ENCODE data around the gene SOBP.

The SOBP gene

GRCh38 chr6:107592806-107593205, 102.9 kb downstream of the SOBP start:
- no peak for TF ChIP-seq CTCF (IDR thresholded peaks at IDR 0.05; ENCODE audit: control extremely low read depth, extremely low read depth, low read depth, missing control alignments)
- CTCF ChIA-PET, result interaction anchor here (1.1 kb wide), 1 partner anchor 11 kb away, joined by 3 read pairs; no protein-coding TSS in a partner anchor
- POLR2A ChIA-PET, result no interaction called here
- DNase-seq (ENCODE audit: extremely low spot score), result no peak

- ChIA-PET CTCF (interaction anchor here (0.9 to 1.0 kb wide), 2 partner anchors 79 to 109 kb away, joined by 3 read pairs; no protein-coding TSS in a partner anchor), POLR2A (no interaction called here)
- DNase-seq (ENCODE audit: extremely low spot score), result no peak
- TF ChIP-seq CTCF (IDR thresholded peaks at IDR 0.05; ENCODE audit: control extremely low read depth, extremely low read depth, low read depth, missing control alignments), result no peak
These were observed 104.8 kb downstream of the SOBP start for GRCh38 chr6:107594736-107595135.

- no peak for TF ChIP-seq CTCF (IDR thresholded peaks at IDR 0.05; ENCODE audit: control extremely low read depth, extremely low read depth, low read depth, missing control alignments)
- no peak for DNase-seq (ENCODE audit: extremely low spot score)
- ChIA-PET POLR2A (no interaction called here), CTCF (interaction anchor here (0.9 kb wide), 1 partner anchor 17 kb away, joined by 3 read pairs; no protein-coding TSS in a partner anchor)
These were observed 108.2 kb downstream of the SOBP start for GRCh38 chr6:107598091-107598490.

- ChIA-PET CTCF (interaction anchor here (1.3 to 2.0 kb wide), 2 partner anchors 9 to 16 kb away, joined by 3 to 6 read pairs; no protein-coding TSS in a partner anchor), POLR2A (interaction anchor here (0.7 kb wide), 1 partner anchor 602 kb away, joined by 3 read pairs; no protein-coding TSS in a partner anchor)
These were observed 109.1 kb downstream of the SOBP start for GRCh38 chr6:107599043-107599442.

GRCh38 chr6:107600121-107600520, 110.2 kb downstream of the SOBP start:
- ChIA-PET CTCF (interaction anchor here (1.3 to 2.0 kb wide), 4 partner anchors 8 to 27 kb away, joined by 3 to 6 read pairs (median 5); no protein-coding TSS in a partner anchor), POLR2A (no interaction called here)
- DNase-seq (ENCODE audit: extremely low spot score), result no peak
- no peak for TF ChIP-seq CTCF (IDR thresholded peaks at IDR 0.05; ENCODE audit: control extremely low read depth, extremely low read depth, low read depth, missing control alignments)

More at GRCh38 chr6:107599043-107599442, 109.1 kb downstream of the SOBP start:
- no peak for TF ChIP-seq CTCF (IDR thresholded peaks at IDR 0.05; ENCODE audit: control extremely low read depth, extremely low read depth, low read depth, missing control alignments)
- DNase-seq (ENCODE audit: extremely low spot score), result no peak

- no peak for TF ChIP-seq CTCF (IDR thresholded peaks at IDR 0.05; ENCODE audit: control extremely low read depth, extremely low read depth, low read depth, missing control alignments)
- no peak for DNase-seq (ENCODE audit: extremely low spot score)
- ChIA-PET POLR2A (no interaction called here), CTCF (interaction anchor here (1.5 to 1.7 kb wide), 2 partner anchors 12 to 26 kb away, joined by 4 to 6 read pairs; no protein-coding TSS in a partner anchor)
These were observed 111.0 kb downstream of the SOBP start for GRCh38 chr6:107600936-107601335.

Data from GM10248 (cell line).